Activated CD4-positive, alpha-beta T cell treated with anti-CD3 and anti-CD28 coated beads for 24 hours (primary cell): ENCODE results near the gene ABLIM2.

ENCODE experiments used
- DNase-seq, 2 donors: peaks; one replicate each; pipeline ENCODE4 v3.0.0-alpha.2; 2020; ENCODE audit warnings: low read depth in 2 of 2

Gene ABLIM2

GRCh38 chr4:8174970-8175369 is 16.4 kb upstream of the ABLIM2 start:
- no peak for DNase-seq

GRCh38 chr4:8173492-8174242 is 15.1 kb upstream of the ABLIM2 start:
- DNase-seq, result no peak

DNA sequence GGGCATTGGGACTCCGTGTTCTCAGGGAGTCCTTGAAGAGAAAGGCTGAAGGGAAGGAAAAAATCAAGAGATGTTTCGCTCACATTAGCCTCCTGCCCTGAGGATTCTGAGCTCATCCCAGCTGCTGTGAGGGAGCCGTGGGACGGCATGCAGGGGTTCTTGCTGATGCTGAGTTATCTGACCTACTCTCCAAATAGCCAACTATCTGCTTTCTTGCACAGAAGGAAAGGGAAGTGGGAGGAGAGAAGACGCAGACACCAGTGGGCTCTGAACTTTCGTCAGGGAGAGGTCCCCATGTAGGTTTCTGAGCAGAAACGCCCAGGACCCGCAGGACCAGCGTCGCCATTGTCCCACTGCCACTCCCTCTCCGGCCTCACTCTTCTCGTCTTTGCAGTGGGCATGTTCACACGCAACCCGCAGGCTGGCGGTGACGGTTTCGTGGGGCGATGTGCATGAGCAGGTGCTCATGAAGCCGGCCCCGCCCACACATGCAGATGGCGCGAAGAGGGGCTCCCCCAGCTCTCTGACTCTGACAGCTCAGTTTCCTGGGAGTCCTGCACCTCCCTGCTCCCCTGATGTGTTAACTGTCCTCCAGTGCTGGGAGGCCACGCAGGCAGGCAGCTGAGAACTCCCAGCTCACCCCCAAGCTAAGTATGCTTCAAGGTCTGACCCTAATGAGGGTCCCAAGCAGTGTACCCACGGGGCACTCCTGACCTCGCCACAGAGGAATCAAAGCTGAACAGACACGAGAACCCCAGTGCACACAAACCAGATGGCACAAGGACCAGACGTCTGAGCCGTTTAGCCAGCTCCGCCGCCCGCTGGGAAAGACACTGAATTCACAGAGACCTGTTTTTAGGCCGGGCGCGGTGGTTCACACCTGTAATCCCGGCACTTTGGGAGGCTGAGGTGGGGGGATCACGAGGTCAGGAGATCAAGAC is 13.6 kb upstream of the ABLIM2 start:
- DNase-seq, result peak in 1 of 2 donors; percentile 35

- DNase-seq, result no peak
Measured at GRCh38 chr4:8171266-8171665, 12.7 kb upstream of the ABLIM2 start.

- no peak for DNase-seq
Measured at GRCh38 chr4:8170341-8170740, 11.7 kb upstream of the ABLIM2 start.

- DNase-seq, result no peak
Measured at GRCh38 chr4:8169763-8170162, 11.2 kb upstream of the ABLIM2 start.

DNA sequence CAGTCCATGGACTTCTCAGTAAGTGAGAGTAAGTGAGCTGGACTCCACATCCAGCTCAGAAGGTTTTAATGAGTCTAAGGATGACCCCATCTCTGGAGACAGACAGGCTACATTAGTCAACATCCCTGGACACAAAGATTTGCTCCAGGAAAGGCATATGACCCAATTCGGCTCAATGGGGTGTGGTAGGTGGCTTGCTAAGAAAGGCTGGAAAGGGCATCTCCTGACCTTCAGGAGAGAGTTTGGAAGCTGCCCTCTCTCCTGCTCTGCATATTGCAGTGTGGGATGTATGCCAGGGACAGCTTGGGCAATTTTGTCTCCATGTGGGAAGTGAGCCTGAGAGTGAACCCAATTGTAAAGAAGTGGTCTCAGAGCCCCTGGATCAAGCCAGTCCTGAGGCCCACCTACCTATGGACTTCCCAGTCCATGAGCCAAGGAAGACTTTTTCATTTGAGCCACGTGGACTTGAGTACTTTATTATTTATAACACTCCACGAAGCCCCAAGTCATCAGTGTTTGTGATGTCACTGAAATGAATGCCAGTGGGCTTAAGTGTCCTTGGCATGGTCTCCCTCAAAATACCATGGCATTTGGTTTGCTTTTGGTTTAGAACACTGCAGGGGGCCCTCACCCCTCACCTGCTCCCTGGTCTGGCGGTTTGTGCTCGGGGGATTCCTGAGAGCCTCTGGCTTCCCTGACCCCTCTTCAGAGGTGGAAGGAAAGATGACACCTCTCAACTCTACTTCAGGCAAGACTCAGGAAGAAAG is 10.4 kb upstream of the ABLIM2 start:
- DNase-seq, result no peak

- no peak for DNase-seq
Measured at GRCh38 chr4:8168232-8168631, 9.6 kb upstream of the ABLIM2 start.

GRCh38 chr4:8167815-8168214 is 9.2 kb upstream of the ABLIM2 start:
- no peak for DNase-seq

GRCh38 chr4:8167291-8167690 is 8.7 kb upstream of the ABLIM2 start:
- no peak for DNase-seq

DNA sequence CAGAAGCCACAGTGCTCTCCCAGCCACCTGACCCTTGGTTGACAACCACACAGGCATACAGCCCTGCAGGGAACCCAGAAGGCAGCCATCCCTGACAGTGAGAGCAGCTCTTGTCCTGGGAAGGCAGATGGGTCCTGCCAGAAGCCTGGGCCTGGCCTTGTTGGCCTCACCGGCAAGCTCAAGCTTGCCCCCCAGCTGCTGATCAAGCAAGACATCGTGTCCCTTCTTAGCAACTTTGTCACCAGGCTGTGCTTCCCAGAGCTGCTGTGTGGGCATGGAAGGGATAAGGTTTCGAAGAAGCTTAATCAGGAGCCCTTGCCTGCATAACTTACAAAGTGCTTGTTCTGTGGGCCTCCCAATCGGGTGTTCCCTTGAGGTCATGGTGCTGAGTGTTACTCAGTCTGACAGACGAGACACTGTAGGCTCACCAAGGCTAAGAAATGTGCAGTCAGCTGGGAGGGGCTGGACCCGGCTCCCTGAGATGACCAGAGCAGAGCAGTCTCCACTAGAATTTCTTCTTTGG is 6.8 kb upstream of the ABLIM2 start:
- DNase-seq, result no peak

DNA sequence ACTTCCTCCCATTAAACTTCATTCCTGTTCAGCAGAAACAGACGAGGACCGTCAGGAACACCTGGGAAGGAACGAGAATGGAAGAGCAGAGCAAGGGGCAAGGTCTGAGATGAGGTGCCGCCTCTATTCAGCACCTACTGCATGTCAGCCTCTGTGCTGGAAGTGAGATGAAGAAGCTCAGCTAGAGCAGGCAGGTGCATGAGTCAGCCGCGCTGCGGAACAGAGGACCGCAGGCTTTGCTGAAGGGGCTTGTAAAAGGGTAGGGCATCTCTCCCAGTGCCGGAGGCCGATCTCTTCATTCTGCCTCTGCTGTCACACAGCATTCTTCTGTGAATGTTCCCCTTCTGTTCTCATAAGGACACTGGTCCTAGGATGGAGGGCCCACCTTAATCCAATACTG is 6.1 kb upstream of the ABLIM2 start:
- no peak for DNase-seq

DNA sequence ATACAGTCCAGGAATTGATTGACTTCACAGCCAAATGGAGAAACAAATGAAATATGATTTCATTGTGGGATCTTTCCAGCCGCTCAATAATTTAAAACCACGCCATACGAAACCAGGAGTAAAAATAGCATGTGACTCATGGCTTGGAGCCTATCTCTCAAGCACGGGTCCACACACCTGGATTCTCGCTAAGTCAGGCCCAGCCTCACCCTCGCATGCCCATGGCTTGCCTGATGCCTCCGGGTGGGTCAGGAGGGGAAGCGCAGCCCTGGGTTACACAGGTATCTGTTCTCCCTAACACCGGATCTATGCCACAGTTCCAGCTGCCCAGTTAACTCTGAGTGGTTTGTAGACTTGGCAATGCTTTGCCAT is 5.6 kb upstream of the ABLIM2 start:
- no peak for DNase-seq

DNA sequence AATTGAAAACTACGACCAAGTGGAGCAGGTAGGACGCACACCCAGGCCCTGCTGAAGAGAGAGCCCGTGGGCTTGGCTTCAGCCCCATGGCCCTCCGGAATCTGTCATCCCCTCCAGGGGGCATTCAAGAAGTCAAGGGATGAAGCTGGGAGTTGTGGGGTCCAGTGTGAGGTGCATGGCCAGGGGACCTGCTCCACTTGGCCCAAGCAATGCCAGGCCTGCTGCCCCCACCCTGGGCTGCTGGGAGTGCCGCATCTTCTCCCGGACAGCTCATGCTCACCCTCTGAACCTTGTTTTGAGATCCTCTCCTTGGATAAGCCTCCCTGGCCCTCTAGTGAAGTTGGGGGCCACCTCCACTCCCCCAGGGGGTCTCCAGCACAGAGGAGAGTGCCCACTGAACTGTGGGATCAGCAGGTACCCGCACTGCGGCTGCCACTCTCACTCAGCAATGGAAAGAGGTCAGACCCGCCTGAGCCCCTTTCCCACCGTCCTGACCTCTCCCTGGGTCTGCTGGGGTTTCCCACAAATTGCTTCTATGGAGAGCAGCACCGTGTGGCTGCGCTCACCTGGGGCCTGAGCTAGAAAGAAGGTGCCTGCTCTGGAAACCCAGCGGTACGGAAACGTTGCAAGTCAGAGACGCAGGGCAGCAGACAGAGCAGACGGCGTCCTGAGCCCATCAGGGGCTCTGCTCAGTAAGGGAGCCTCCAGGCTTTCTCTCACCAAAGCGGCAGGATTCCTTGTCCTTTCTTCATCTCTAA is 5.0 kb upstream of the ABLIM2 start:
- no peak for DNase-seq

DNA sequence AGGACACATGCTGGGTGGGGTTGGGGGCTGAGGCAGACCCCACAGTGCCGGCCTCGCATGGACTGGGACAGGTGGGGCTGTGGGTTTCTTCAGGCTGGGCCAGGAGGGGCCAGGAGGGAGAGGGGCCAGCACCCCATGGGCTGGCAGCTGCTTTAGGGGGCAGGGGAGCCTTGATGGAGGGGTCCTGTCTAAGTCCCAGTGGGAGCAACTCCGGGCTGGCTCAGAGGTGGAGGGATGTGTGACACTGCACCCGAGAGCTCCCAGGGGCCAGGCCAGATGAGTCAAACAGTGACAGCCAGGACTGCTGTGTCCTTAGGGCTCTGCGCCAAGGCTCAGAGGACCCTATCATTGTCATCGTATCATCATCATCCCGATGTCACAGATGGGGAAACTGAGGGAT is 4.4 kb upstream of the ABLIM2 start:
- no peak for DNase-seq

DNA sequence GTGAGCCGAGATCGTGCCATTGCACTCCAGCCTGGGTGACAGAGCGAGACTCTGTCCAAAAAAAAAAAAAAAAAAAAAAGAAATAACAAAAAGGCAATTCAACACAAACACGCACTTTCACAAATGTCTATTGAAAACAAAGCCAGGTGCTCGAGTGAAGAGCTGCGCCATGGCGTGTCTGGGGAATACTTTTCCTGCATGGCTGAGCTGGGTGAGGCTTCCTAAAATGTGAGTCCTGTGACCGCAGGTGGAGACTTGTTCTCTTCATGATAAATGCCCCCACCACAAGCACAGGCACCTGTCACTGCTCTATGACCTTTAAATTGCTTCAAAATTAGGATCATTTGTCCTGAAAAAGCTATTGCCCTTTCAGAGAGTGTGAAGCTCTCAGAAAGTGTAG is 4.0 kb upstream of the ABLIM2 start:
- DNase-seq, result no peak

DNA sequence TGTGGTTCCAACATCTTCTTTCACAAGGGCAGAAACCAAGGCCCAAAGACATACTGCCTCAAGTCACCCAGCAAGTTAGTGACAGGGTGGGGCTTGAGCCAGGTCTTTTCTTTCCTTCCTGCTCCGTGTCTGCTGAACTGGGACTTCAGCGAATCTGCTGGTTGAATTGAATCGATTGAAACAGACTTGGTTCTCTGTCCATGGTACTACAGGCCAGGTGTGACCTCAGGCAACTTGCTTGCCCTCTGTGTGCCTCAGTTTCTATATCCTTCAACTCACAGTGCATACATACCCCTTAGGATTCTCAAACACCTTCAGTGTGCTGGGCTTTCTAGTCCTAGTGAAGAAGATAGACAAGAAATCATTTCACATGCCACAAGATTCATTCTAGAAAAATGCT is 2.0 kb upstream of the ABLIM2 start:
- no peak for DNase-seq

DNA sequence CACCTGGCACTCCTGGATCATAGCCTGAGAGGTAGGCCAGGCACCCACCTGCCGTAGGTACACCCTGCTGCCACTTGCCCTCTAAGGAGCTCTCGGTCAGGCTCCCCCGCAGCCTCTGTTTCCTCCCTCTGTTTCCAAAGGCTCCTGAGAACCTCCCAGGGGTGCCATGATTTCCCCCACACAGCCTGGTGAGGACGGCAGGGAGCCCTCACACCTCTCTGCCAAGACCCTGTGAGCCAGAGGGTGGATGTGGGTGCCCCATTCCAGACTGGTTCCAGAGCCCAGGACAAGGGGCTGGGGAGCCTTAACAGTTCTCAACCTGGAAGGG is 1.6 kb upstream of the ABLIM2 start:
- DNase-seq, result no peak

GRCh38 chr4:8159537-8160232 is 1.1 kb upstream of the ABLIM2 start:
- no peak for DNase-seq

GRCh38 chr4:8157944-8158709 is 486 bp downstream of the ABLIM2 start:
- DNase-seq, result no peak
